Glutamatergic neuron (in vitro differentiated cells): ENCODE results near the gene GABRR1. TPM values are rescaled to one million over a fixed set of nuclear protein-coding genes. Genes with fewer than 3 reads are reported as not detected.

ENCODE experiments used
- DNase-seq: peaks from one replicate; pipeline ENCODE4 v3.0.0; 2022
- H3K27ac Mint-ChIP-seq: one replicate; pipeline ENCODE4 v1.8.0; 2020; ENCODE audit warnings: mild to moderate bottlenecking, mixed read lengths, inconsistent platforms; ENCODE audit not compliant: unreplicated experiment
- H3K27me3 Mint-ChIP-seq: one replicate; pipeline ENCODE4 v1.8.0; 2020; ENCODE audit warnings: mild to moderate bottlenecking, moderate library complexity, mixed read lengths, inconsistent platforms; ENCODE audit not compliant: unreplicated experiment
- H3K36me3 Mint-ChIP-seq: one replicate; pipeline ENCODE4 v1.8.0; 2020; ENCODE audit warnings: mild to moderate bottlenecking, mixed read lengths, inconsistent platforms; ENCODE audit not compliant: unreplicated experiment
- H3K4me1 Mint-ChIP-seq: one replicate; pipeline ENCODE4 v1.8.0; 2020; ENCODE audit warnings: mild to moderate bottlenecking, low read depth, mixed read lengths, inconsistent platforms; ENCODE audit not compliant: unreplicated experiment
- H3K4me3 Mint-ChIP-seq: one replicate; pipeline ENCODE4 v1.8.0; 2020; ENCODE audit warnings: mild to moderate bottlenecking, mixed read lengths, inconsistent platforms; ENCODE audit not compliant: unreplicated experiment
- H3K9me3 Mint-ChIP-seq: one replicate; pipeline ENCODE4 v1.8.0; 2020; ENCODE audit warnings: mild to moderate bottlenecking, moderate library complexity, mixed read lengths, inconsistent platforms; ENCODE audit not compliant: unreplicated experiment
- total RNA-seq: library from RNA; stranded (reverse); fragmentation: NEBNext Ultra II Directional; extraction: Animal tissue kit (Norgen Biotek cat#: 25700); gene quantifications from one replicate; pipeline ENCODE4 v1.2.1, GENCODE V29; 2021; ENCODE audit not compliant: unreplicated experiment
- TF ChIP-seq, protein P1 (sequence below): fragments of 200-600 bp; sonication (generic); IDR thresholded peaks from one replicate; pipeline ENCODE4 v1.5.0; 2021; ENCODE audit not compliant: partially characterized antibody, unreplicated experiment

The GABRR1 gene
- total RNA-seq, 1 donor from 2014 or later = not detected

DNA sequence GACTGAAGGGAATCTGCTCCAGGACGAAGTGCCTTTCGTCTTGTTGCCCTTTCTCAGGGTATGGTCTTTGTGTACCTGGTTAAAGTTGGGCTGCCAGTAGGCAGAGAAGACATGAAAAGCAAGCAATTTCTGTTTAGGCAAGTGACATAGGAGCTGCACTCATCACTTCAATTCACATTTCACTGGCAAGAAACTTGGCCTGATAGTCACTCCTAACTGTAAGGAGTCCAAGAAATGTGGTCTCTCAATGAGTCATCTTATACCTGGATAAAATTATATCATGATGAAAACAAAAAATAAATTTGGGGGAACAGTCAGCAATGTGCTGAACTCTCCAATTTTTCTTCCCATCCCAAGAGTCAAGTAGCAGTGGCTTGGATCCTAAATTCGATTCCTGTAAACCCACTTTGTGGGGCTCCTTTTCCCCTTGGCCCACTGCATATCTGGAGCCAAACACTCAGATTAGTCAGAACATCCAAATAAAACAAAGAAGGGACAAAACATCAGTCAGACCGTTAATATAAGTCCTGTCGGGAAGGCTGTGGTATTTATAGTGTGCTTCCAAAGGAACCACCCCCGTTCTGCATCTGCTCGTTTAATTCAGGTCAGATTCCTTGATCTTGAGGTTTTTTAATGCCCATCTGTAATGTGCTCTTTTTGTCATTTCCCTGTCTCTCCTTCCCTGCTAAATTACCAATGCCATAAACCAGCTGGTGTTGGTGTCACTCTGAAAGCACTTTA, 5.0 kb upstream of the GABRR1 start:
- peaks cover 4% of the 10 kb centered on the region for H3K9me3 Mint-ChIP-seq
- no peaks in the 10 kb centered on the region for H3K36me3 Mint-ChIP-seq
- DNase-seq = no peak
- no peaks in the 10 kb centered on the region for H3K27me3 Mint-ChIP-seq
- TF ChIP-seq, protein P1, sequence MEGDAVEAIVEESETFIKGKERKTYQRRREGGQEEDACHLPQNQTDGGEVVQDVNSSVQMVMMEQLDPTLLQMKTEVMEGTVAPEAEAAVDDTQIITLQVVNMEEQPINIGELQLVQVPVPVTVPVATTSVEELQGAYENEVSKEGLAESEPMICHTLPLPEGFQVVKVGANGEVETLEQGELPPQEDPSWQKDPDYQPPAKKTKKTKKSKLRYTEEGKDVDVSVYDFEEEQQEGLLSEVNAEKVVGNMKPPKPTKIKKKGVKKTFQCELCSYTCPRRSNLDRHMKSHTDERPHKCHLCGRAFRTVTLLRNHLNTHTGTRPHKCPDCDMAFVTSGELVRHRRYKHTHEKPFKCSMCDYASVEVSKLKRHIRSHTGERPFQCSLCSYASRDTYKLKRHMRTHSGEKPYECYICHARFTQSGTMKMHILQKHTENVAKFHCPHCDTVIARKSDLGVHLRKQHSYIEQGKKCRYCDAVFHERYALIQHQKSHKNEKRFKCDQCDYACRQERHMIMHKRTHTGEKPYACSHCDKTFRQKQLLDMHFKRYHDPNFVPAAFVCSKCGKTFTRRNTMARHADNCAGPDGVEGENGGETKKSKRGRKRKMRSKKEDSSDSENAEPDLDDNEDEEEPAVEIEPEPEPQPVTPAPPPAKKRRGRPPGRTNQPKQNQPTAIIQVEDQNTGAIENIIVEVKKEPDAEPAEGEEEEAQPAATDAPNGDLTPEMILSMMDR = no peak
- no peaks in the 10 kb centered on the region for H3K4me1 Mint-ChIP-seq
- no peak overlapping the region for H3K4me3 Mint-ChIP-seq
- H3K27ac Mint-ChIP-seq = no peak overlapping the region

DNA sequence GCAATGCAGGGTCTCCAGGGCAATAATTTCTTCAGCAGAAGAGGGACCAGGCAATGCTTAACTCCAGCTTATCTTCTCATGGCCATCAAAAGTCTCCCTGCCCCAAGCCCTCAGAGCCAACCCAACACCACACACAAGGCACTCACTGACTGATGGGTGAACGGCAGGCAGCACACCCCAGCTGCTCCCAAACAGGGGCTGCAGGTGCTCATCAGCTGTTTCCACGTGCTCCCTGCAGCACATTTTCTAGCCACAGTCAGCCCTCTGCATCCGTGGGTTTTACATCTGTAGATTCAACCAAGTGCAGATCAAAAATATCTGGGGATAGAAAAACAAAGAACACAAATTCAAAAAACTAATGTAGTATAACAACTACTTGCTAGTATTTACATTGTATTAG, 4.0 kb upstream of the GABRR1 start:
- H3K27ac Mint-ChIP-seq = no peak overlapping the region
- no peak for DNase-seq
- no peak overlapping the region for H3K4me3 Mint-ChIP-seq
- no peaks in the 10 kb centered on the region for H3K36me3 Mint-ChIP-seq
- TF ChIP-seq, protein P1 = no peak
- no peaks in the 10 kb centered on the region for H3K4me1 Mint-ChIP-seq
- peaks cover 4% of the 10 kb centered on the region for H3K9me3 Mint-ChIP-seq
- no peaks in the 10 kb centered on the region for H3K27me3 Mint-ChIP-seq

DNA sequence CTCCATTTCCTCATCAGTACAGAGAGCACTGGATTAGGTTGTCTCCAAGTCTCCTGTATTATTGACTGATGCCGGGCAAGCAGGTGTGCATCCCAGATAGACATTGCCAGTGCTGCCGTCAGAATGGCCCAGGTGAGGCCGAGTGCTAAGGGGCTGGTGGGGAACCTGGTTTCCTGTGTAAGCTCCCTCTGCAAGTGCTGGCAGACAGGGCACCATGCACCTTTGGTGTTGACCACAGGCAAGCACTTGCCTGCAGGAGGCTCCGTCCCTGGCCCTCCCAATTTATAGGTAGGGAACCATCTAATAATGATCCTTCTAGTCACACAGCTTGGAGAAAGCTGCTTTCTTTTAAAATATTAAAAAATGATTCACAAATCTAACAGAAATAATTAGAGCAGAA, 747 bp downstream of the GABRR1 start:
- no peaks in the 10 kb centered on the region for H3K4me1 Mint-ChIP-seq
- no peak for DNase-seq
- H3K9me3 Mint-ChIP-seq = peaks cover 4% of the 10 kb centered on the region
- no peak overlapping the region for H3K4me3 Mint-ChIP-seq
- H3K36me3 Mint-ChIP-seq = no peaks in the 10 kb centered on the region
- TF ChIP-seq, protein P1 = no peak
- no peak overlapping the region for H3K27ac Mint-ChIP-seq
- H3K27me3 Mint-ChIP-seq = no peaks in the 10 kb centered on the region

DNA sequence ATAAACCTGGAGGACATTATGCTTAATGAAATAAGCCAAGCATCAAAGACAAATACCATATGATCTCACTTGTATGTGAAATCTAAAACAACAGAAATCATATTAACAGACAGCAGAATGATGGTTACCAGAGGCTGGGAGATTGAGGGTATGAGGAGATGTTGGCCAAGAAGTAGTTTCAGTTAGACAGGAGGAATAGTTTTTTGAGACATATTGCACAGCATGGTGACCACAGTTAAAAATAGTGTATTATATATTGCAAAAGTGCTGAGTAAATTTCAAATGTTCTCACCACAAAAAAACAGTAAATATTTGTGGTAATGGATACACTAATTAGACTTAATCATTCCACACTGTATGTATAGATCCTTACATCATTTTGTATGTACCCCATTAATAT, 1.8 kb downstream of the GABRR1 start:
- Mint-ChIP-seq H3K27me3 (no peaks in the 10 kb centered on the region), H3K27ac (no peak overlapping the region), H3K4me1 (no peaks in the 10 kb centered on the region), H3K9me3 (no peaks in the 10 kb centered on the region), H3K36me3 (no peaks in the 10 kb centered on the region), H3K4me3 (no peak overlapping the region)
- TF ChIP-seq, protein P1 = no peak
- no peak for DNase-seq

DNA sequence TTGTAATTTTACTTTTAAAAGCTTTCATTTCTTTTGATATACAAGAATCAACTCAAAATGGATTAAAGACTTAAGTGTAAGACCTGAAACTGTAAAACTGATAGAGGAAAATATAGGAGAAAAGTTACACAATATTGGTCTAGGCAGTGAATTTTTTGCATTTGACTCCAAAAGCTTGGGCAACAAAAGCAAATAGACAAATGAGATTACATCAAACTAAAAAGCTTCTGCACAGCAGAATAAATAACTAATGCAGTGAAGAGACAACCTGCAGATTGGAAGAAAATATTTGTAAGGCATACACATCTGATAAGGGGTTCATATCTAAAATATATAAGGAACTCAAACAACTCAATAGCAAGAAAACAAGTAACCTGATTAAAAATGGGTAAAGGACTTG, 3.0 kb downstream of the GABRR1 start:
- Mint-ChIP-seq H3K4me1 (no peaks in the 10 kb centered on the region), H3K36me3 (no peaks in the 10 kb centered on the region), H3K27ac (no peak overlapping the region), H3K9me3 (no peaks in the 10 kb centered on the region), H3K27me3 (no peaks in the 10 kb centered on the region), H3K4me3 (no peak overlapping the region)
- no peak for DNase-seq
- TF ChIP-seq, protein P1 = no peak
